Esophagus muscularis mucosa (tissue), 4 donors: ENCODE measurements around the gene PNPT1.

Experiments
- EP300 ChIP-seq: sonication (generic); formaldehyde crosslinking; IDR thresholded peaks from one replicate; pipeline ENCODE4 v1.6.1; 2017; ENCODE audit warnings: antibody characterized with exemption
- POLR2A ChIP-seq: fragments of 450-650 bp; IDR thresholded peaks from one replicate; pipeline ENCODE4 v1.6.1; 2017; ENCODE audit warnings: antibody characterized with exemption, moderate library complexity, mild to moderate bottlenecking, low read depth
- POLR2AphosphoS5 ChIP-seq, 2 donors: sonication (generic); formaldehyde crosslinking; IDR thresholded peaks; one replicate each; pipeline ENCODE4 v1.6.1; 2017; ENCODE audit warnings: antibody characterized with exemption in 2 of 2
- TF ChIP-seq, protein P1 (sequence below), 3 experiments: fragments of 200-600 bp in 2 of 3; fragments of 450-650 bp in 1 of 3; sonication (generic) in 2 of 3; IDR thresholded peaks; one replicate each; pipeline ENCODE4 v1.5.1; 2017 to 2019; ENCODE audit warnings: antibody characterized with exemption in 3 of 3, mild to moderate bottlenecking in 2 of 3, moderate library complexity in 1 of 3

- TF ChIP-seq, protein P1, sequence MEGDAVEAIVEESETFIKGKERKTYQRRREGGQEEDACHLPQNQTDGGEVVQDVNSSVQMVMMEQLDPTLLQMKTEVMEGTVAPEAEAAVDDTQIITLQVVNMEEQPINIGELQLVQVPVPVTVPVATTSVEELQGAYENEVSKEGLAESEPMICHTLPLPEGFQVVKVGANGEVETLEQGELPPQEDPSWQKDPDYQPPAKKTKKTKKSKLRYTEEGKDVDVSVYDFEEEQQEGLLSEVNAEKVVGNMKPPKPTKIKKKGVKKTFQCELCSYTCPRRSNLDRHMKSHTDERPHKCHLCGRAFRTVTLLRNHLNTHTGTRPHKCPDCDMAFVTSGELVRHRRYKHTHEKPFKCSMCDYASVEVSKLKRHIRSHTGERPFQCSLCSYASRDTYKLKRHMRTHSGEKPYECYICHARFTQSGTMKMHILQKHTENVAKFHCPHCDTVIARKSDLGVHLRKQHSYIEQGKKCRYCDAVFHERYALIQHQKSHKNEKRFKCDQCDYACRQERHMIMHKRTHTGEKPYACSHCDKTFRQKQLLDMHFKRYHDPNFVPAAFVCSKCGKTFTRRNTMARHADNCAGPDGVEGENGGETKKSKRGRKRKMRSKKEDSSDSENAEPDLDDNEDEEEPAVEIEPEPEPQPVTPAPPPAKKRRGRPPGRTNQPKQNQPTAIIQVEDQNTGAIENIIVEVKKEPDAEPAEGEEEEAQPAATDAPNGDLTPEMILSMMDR (IDR thresholded peaks at IDR 0.05): no peak
- TF ChIP-seq POLR2A (no peak), POLR2AphosphoS5 (IDR thresholded peaks at IDR 0.05) (no peak), EP300 (no peak)
Observed at GRCh38 chr2:55621802-55622201, 71.8 kb downstream of the PNPT1 start.
